Skeletal muscle satellite cell (primary cell): ENCODE measurements around the gene TOLLIP.

Experiments used
- H3K27me3 ChIP-seq: 2 replicates; pipeline ENCODE4 v1.7.0; 2013; ENCODE audit warnings: low read length; ENCODE audit not compliant: control insufficient read depth, insufficient read depth
- H3K36me3 ChIP-seq: 2 replicates; pipeline ENCODE4 v1.7.0; 2013; ENCODE audit warnings: mild to moderate bottlenecking, control low read depth, low read length; ENCODE audit not compliant: insufficient read depth
- H3K4me1 ChIP-seq: 2 replicates; pipeline ENCODE4 v1.7.0; 2013; ENCODE audit warnings: low read length; ENCODE audit not compliant: control insufficient read depth, insufficient read depth
- H3K4me2 ChIP-seq: 2 replicates; pipeline ENCODE4 v1.7.0; 2013; ENCODE audit warnings: mild to moderate bottlenecking, low read length
- H3K4me3 ChIP-seq: 2 replicates; pipeline ENCODE4 v1.7.0; 2013; ENCODE audit warnings: low read length
- H3K9ac ChIP-seq: 2 replicates; pipeline ENCODE4 v1.7.0; 2013; ENCODE audit warnings: mild to moderate bottlenecking, low read depth, low read length, moderate library complexity
- H3K9me3 ChIP-seq: replicated peaks from 2 replicates; pipeline ENCODE4 v1.7.0; 2013; ENCODE audit warnings: mild to moderate bottlenecking, control low read depth, low read length

TOLLIP gene

GRCh38 chr11:1235306-1235900 is 74.0 kb downstream of the TOLLIP start:
- H3K9me3 ChIP-seq, result no peaks in the 10 kb centered on the region
- no peak overlapping the region for H3K9ac ChIP-seq
- peaks cover 3% of the 10 kb centered on the region for H3K27me3 ChIP-seq
- H3K4me2 ChIP-seq, result no peak overlapping the region
- H3K4me3 ChIP-seq, result no peak overlapping the region
- no peaks in the 10 kb centered on the region for H3K4me1 ChIP-seq
- H3K36me3 ChIP-seq, result no peaks in the 10 kb centered on the region

- Histone ChIP-seq H3K36me3 (no peaks in the 10 kb centered on the region), H3K9ac (no peak overlapping the region), H3K4me2 (no peak overlapping the region), H3K27me3 (peaks cover 3% of the 10 kb centered on the region), H3K4me3 (no peak overlapping the region), H3K9me3 (no peaks in the 10 kb centered on the region), H3K4me1 (no peaks in the 10 kb centered on the region)
Observed at GRCh38 chr11:1234771-1235305, 74.6 kb downstream of the TOLLIP start.

GRCh38 chr11:1234054-1234720 is 75.2 kb downstream of the TOLLIP start:
- Histone ChIP-seq H3K4me2 (no peak overlapping the region), H3K4me1 (no peaks in the 10 kb centered on the region), H3K27me3 (peaks cover 3% of the 10 kb centered on the region), H3K36me3 (no peaks in the 10 kb centered on the region), H3K9me3 (no peaks in the 10 kb centered on the region), H3K4me3 (no peak overlapping the region), H3K9ac (no peak overlapping the region)

GRCh38 chr11:1233351-1234053 is 75.9 kb downstream of the TOLLIP start:
- peaks cover 3% of the 10 kb centered on the region for H3K27me3 ChIP-seq
- no peaks in the 10 kb centered on the region for H3K36me3 ChIP-seq
- H3K9me3 ChIP-seq, result no peaks in the 10 kb centered on the region
- no peaks in the 10 kb centered on the region for H3K4me1 ChIP-seq
- no peak overlapping the region for H3K9ac ChIP-seq
- H3K4me3 ChIP-seq, result no peak overlapping the region
- no peak overlapping the region for H3K4me2 ChIP-seq

- H3K4me2 ChIP-seq, result no peak overlapping the region
- no peaks in the 10 kb centered on the region for H3K36me3 ChIP-seq
- peaks cover 3% of the 10 kb centered on the region for H3K27me3 ChIP-seq
- H3K9me3 ChIP-seq, result no peaks in the 10 kb centered on the region
- H3K4me1 ChIP-seq, result no peaks in the 10 kb centered on the region
- H3K9ac ChIP-seq, result no peak overlapping the region
- H3K4me3 ChIP-seq, result no peak overlapping the region
Observed at GRCh38 chr11:1232883-1233321, 76.5 kb downstream of the TOLLIP start.

GRCh38 chr11:1232021-1232882 is 77.2 kb downstream of the TOLLIP start:
- H3K4me1 ChIP-seq, result no peaks in the 10 kb centered on the region
- H3K4me3 ChIP-seq, result no peak overlapping the region
- H3K9me3 ChIP-seq, result no peaks in the 10 kb centered on the region
- H3K27me3 ChIP-seq, result peaks cover 3% of the 10 kb centered on the region
- H3K9ac ChIP-seq, result no peak overlapping the region
- no peaks in the 10 kb centered on the region for H3K36me3 ChIP-seq
- no peak overlapping the region for H3K4me2 ChIP-seq

GRCh38 chr11:1231396-1232020 is 77.9 kb downstream of the TOLLIP start:
- Histone ChIP-seq H3K9ac (no peak overlapping the region), H3K36me3 (no peaks in the 10 kb centered on the region), H3K4me1 (no peaks in the 10 kb centered on the region), H3K4me2 (no peak overlapping the region), H3K9me3 (no peaks in the 10 kb centered on the region), H3K4me3 (no peak overlapping the region), H3K27me3 (peaks cover 2% of the 10 kb centered on the region)

GRCh38 chr11:1230456-1231395 is 78.7 kb downstream of the TOLLIP start:
- Histone ChIP-seq H3K9me3 (no peaks in the 10 kb centered on the region), H3K36me3 (no peaks in the 10 kb centered on the region), H3K4me3 (no peak overlapping the region), H3K9ac (no peak overlapping the region), H3K4me1 (no peaks in the 10 kb centered on the region), H3K27me3 (peaks cover 4% of the 10 kb centered on the region), H3K4me2 (no peak overlapping the region)

GRCh38 chr11:1230121-1230455 is 79.3 kb downstream of the TOLLIP start:
- H3K36me3 ChIP-seq, result no peaks in the 10 kb centered on the region
- H3K9me3 ChIP-seq, result no peaks in the 10 kb centered on the region
- peaks cover 5% of the 10 kb centered on the region for H3K27me3 ChIP-seq
- H3K4me1 ChIP-seq, result no peaks in the 10 kb centered on the region
- H3K9ac ChIP-seq, result no peak overlapping the region
- no peak overlapping the region for H3K4me2 ChIP-seq
- H3K4me3 ChIP-seq, result no peak overlapping the region

- Histone ChIP-seq H3K9ac (no peak overlapping the region), H3K4me2 (no peak overlapping the region), H3K4me3 (no peak overlapping the region), H3K9me3 (no peaks in the 10 kb centered on the region), H3K27me3 (peaks cover 10% of the 10 kb centered on the region), H3K36me3 (no peaks in the 10 kb centered on the region), H3K4me1 (no peaks in the 10 kb centered on the region)
Observed at GRCh38 chr11:1229471-1230120, 79.8 kb downstream of the TOLLIP start.
